GM19193 (cell line): ENCODE measurements around the gene NUDCD2.

Experiments used
- POLR2A ChIP-seq: IDR thresholded peaks from 4 replicates; pipeline ENCODE4 v1.6.1; 2011; ENCODE audit not compliant: insufficient read depth, insufficient read length; ENCODE audit errors: extremely low read depth

NUDCD2 gene

GRCh38 chr5:163407034-163407655 is 52.8 kb downstream of the NUDCD2 start:
- no peak for TF ChIP-seq POLR2A

- TF ChIP-seq POLR2A: no peak
These were observed 55.3 kb downstream of the NUDCD2 start for GRCh38 chr5:163404364-163405173.

GRCh38 chr5:163402007-163402406 is 57.9 kb downstream of the NUDCD2 start:
- no peak for TF ChIP-seq POLR2A

- TF ChIP-seq POLR2A: no peak
These were observed 58.6 kb downstream of the NUDCD2 start for GRCh38 chr5:163401271-163401670.

- TF ChIP-seq POLR2A: no peak
These were observed 60.0 kb downstream of the NUDCD2 start for GRCh38 chr5:163399923-163400322.

- no peak for TF ChIP-seq POLR2A
These were observed 62.5 kb downstream of the NUDCD2 start for GRCh38 chr5:163397354-163397753.
